Measurements from ENCODE around the gene MYBBP1A.

- TF ChIP-seq FOSB (CRISPR knock-in tag; IDR thresholded peaks at IDR 0.05), result no peak
- no peak for TF ChIP-seq USF2 (IDR thresholded peaks at IDR 0.05)
- no peak for TF ChIP-seq HMGXB4 (CRISPR knock-in tag; IDR thresholded peaks at IDR 0.05; ENCODE audit: borderline replicate concordance)
- no peak for TF ChIP-seq CTCF (IDR thresholded peaks at IDR 0.05)
- TF ChIP-seq MAZ (IDR thresholded peaks at IDR 0.05; ENCODE audit: borderline replicate concordance, low read depth, low read length), result no peak
- no peak for TF ChIP-seq RAD21 (conservative IDR thresholded peaks at IDR 0.05 in 1 of 2, IDR thresholded peaks at IDR 0.05 in 1 of 2)
- no peak for TF ChIP-seq POLR2A (IDR thresholded peaks at IDR 0.05; ENCODE audit: low read length)
- TF ChIP-seq FOSL2 (IDR thresholded peaks at IDR 0.05), result no peak
- TF ChIP-seq FOSL2 (CRISPR knock-in tag; IDR thresholded peaks at IDR 0.05), result no peak
- TF ChIP-seq HDAC2 (IDR thresholded peaks at IDR 0.05), result no peak
- TF ChIP-seq KDM1A (IDR thresholded peaks at IDR 0.05; ENCODE audit: low read depth), result no peak
Observed at GRCh38 chr17:4516735-4517134, 38.4 kb downstream of the MYBBP1A start.
